C4-2B (cell line): ENCODE measurements around the gene GIPC2.
"Not testable (repeated sequence)": the region's sequence is repeated elsewhere in the genome, so short reads cannot be mapped to it uniquely, and the experiment has no call there.

Experiments
- H3K27ac ChIP-seq: fragments of 450-650 bp; 2 replicates; pipeline ENCODE4 v1.5.1; 2017
- ZFX ChIP-seq: fragments of 450-650 bp; IDR thresholded peaks from 2 replicates; pipeline ENCODE4 v1.6.1; 2017
- TF ChIP-seq, protein P1 (sequence below): fragments of 450-650 bp; conservative IDR thresholded peaks from 2 replicates; pipeline ENCODE4 v1.5.1; 2017; ENCODE audit warnings: mild to moderate bottlenecking

The GIPC2 gene

DNA sequence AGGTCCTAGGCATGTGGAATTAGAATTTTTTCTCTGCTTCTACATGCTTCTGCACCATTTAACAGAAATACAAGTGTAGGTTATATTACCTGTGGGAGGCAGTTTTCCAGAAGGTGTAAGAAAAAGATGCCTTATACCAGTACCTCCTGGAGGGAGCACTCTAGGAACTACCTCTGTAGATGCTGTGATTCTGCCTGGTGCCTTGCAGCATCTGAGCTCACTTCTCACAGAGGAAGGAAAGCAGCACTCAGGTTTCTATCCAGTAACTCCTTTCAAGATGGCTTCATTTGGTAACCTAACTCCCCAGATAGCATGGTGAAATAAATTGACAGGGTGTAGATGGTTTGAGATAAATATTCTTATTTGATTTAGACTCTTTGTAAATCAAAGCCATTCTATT, 50.3 kb downstream of the GIPC2 start:
- H3K27ac ChIP-seq, result no peak overlapping the region
- TF ChIP-seq, protein P1, sequence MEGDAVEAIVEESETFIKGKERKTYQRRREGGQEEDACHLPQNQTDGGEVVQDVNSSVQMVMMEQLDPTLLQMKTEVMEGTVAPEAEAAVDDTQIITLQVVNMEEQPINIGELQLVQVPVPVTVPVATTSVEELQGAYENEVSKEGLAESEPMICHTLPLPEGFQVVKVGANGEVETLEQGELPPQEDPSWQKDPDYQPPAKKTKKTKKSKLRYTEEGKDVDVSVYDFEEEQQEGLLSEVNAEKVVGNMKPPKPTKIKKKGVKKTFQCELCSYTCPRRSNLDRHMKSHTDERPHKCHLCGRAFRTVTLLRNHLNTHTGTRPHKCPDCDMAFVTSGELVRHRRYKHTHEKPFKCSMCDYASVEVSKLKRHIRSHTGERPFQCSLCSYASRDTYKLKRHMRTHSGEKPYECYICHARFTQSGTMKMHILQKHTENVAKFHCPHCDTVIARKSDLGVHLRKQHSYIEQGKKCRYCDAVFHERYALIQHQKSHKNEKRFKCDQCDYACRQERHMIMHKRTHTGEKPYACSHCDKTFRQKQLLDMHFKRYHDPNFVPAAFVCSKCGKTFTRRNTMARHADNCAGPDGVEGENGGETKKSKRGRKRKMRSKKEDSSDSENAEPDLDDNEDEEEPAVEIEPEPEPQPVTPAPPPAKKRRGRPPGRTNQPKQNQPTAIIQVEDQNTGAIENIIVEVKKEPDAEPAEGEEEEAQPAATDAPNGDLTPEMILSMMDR, result no peak
- no peak for TF ChIP-seq ZFX

DNA sequence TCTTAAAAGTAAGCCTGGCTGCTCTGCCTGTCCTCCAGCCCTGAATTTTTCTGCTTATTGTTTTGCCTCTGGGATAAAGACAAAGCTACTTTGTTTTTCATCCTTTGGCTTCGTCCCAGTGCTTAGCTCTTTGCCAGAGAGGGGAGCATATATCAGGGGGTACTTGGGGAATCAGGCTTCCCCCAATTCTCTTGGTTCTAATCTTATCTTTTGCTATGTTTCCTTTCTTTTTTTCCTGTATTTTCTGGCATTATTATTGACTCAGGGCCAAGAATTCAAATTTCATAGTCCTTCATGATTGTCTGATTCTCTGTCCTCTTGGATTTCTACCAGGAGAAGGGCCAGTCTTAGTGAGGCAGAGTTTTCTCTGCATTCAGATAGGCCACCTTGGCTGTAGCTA, 51.2 kb downstream of the GIPC2 start:
- TF ChIP-seq ZFX, result no peak
- TF ChIP-seq, protein P1, result no peak
- no peak overlapping the region for H3K27ac ChIP-seq

DNA sequence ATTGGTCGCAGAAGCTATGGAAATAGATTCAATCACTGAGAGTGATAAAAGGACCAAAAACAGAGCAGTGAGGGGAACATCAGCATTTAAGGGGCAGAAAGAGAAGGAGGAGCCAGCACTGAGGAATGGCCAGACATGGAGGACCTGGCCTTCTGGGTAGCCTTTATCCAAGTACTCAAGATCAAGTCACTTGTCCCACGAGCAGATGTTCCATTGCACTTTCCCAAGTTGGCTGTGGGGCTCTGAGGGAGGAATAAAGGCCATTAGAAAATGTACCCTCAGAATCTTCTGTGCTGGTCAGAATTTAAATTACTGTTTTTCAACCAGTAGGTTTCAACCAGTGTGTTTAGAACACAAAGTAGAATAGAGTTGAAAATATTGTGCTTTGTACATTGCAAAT, 55.3 kb downstream of the GIPC2 start:
- TF ChIP-seq, protein P1, result no peak
- no peak for TF ChIP-seq ZFX
- H3K27ac ChIP-seq, result no peak overlapping the region

DNA sequence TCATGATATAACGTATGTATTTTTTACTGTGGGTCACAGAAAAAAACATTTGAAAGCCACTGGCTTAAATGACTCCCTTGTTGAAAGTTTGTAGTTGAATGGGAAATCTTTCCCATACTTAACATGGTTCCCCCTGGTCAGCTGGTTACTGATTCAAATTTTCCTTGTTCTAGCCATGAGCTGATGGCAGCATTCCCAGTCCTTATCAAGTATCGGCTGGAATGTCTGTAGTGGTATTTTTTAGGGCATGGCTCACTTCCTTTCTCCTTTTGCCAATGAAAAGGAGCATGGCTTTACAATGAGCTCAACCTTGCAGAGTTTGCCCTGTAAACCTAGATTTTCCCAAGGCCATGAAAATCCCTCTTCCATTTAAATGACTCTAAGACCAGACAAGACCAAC, 55.7 kb downstream of the GIPC2 start:
- no peak overlapping the region for H3K27ac ChIP-seq
- TF ChIP-seq, protein P1, result no peak
- no peak for TF ChIP-seq ZFX

DNA sequence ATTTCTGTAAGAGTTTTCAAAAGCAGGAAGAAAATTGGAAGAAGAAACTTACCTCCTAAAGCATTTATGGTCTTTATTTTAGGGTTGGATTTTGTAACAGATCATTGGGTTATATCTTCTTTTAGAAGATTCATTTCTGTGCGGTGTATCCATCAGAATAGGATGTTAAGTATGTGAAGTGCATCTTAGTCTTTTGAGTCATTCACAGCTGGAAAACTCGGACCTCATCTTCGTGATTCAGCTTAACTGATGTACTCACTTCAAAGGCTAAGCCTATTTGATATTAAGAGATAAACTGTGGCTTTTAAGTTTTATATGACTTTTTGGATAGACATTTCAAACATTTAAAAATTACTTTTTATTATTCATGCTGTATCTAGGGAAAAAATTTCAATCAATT, 56.3 kb downstream of the GIPC2 start:
- TF ChIP-seq, protein P1, result no peak
- no peak for TF ChIP-seq ZFX
- no peak overlapping the region for H3K27ac ChIP-seq

DNA sequence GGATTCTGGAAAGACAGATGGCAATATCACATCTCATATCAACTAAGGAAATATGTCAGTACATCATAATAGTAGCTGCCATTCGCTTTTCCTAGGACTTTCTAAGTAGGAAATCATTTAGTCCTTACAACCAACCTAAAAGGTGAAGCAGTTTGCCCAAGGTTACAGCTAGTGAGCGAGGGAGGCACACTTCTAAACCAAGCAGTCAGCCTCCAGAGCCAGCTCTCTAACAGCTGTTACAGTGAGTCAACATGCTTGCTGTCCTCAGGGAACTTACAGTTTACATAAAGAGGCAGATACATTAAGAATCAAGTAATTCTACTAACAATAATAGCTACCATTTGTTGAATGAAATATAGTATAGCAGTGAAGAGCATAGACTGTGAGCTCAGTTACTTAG, 57.1 kb downstream of the GIPC2 start:
- TF ChIP-seq ZFX, result no peak
- TF ChIP-seq, protein P1, result no peak

DNA sequence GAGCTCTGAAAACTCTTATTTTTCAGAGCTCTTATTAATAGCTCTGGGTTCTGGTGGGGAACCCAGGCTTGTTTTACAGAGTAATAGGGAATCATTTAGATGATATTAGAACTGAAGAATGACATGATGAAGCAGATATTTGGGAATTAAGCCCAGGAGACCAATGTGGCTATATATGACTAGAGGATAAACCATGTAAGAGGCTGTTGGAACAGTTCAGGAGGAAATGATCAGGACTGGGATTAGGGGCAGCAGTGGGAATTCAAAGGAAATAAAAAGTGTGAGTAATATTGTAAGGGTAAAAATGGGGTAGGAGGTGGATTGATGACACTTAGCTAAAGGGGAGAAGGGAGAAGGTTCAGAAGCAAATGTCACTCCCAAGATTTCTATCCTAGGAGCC, 58.6 kb downstream of the GIPC2 start:
- TF ChIP-seq, protein P1, result no peak
- TF ChIP-seq ZFX, result no peak
- no peak overlapping the region for H3K27ac ChIP-seq

More for the DNA sequence above, 57.1 kb downstream of the GIPC2 start:
- H3K27ac ChIP-seq, result no peak overlapping the region

DNA sequence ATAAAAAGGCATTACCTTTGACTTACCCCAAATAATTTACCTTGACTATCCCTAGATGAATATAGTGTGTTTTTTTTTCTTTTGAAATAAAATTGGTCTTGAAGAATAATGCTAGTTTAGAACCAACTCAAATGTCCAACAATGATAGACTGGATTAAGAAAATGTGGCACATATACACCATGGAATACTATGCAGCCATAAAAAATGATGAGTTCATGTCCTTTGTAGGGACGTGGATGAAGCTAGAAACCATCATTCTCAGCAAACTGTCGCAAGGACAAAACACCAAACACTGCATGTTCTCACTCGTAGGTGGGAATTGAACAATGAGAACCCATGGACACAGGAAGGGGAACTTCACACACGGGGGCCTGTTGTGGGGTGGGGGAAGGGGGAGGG, 63.9 kb downstream of the GIPC2 start:
- not testable (repeated sequence) for H3K27ac ChIP-seq
